HG03095 (cell line): ENCODE measurements around the gene PRDM1.

ENCODE experiments used
- ATAC-seq: cut with Tn5 transposase; IDR thresholded peaks from one replicate; pipeline ENCODE4 v1.9.1; 2021; ENCODE audit warnings: moderate library complexity; ENCODE audit not compliant: unreplicated experiment

The PRDM1 gene

DNA sequence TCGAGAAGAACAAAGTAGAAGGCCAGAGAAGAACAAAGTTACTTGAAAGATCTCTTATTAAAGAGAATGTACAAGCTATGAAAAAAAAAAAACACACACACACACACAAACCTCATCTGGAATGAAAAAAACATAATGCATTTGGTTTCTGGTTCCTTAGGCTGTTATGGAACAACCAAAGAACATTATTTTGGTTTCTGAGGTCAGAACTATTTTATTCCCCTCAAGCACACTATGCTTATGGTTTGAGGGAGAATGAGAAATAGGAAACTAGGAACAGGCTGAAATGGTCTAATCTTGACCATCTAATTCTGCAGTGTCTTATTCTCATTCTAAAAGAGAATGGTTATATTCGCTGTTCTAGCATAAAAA is 8.8 kb downstream of the PRDM1 start:
- ATAC-seq: no peak

GRCh38 chr6:106097411-106098231 is 11.5 kb downstream of the PRDM1 start:
- ATAC-seq: peak; percentile 42

DNA sequence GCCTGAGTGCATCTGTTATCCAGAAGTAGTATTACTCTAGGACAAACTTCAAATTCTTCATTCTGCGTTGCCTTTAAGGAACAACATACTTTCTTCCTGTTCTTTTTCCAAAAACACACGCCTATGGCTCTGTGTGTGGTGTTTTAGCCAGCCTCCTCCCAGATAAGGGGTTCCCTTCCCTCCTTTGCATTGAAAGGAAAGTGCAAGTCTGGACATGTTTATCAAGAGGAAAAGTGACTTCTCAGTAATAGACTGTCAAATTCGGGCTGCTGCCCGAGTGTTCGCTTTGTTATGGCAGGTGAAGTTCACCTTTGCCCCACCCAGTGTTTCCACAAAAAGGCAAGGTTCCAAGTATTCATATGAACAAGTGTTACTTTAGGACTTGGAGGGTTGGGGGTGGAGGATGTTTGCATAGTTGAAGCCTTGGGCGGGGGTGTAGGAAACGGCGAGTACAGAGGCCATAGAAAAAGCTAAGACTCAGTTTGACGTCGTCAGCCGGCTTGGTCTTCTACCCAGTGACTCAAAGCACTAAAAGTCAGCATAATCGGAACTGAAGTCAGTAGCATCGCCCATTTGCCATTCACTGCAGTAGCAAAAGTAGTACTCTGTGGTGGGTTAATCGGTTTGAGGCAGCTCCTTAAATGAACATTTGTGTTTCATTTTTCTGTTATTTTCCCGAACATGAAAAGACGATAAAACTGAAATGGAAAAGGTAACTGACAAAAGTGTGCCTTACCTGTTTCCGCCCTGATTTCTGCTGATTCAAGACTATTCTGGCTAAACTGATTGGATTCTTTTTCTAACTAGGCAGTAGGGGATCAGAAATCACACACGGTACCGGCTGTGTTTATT is 12.5 kb downstream of the PRDM1 start:
- ATAC-seq: peak; percentile 39

DNA sequence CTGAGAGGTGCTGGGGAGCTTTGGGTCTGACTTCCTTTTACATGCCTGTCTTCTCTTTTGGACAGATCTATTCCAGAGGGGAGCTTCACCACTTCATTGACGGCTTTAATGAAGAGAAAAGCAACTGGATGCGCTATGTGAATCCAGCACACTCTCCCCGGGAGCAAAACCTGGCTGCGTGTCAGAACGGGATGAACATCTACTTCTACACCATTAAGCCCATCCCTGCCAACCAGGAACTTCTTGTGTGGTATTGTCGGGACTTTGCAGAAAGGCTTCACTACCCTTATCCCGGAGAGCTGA is 13.1 kb downstream of the PRDM1 start:
- no peak for ATAC-seq

- no peak for ATAC-seq
Measured at GRCh38 chr6:106100755-106101154, 14.6 kb downstream of the PRDM1 start.

DNA sequence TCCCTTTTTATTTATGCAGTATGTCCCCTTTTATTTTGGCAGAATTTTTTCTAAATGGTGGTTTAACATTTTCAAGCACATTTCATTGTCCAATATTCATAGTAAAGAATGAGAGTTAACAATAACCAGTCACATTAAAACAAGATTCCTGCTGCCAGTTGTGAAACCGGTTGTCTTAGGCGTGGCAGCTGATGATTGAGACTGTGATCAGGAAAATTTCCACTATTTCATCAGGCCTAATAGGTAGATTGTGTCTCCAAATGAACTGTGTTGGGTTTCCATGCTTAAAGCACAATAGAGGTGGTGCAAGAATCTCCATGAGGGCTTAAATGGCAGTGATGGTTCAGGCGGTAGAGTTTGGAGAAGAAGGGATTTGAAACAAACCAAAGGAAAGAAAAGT is 15.3 kb downstream of the PRDM1 start:
- ATAC-seq: no peak

DNA sequence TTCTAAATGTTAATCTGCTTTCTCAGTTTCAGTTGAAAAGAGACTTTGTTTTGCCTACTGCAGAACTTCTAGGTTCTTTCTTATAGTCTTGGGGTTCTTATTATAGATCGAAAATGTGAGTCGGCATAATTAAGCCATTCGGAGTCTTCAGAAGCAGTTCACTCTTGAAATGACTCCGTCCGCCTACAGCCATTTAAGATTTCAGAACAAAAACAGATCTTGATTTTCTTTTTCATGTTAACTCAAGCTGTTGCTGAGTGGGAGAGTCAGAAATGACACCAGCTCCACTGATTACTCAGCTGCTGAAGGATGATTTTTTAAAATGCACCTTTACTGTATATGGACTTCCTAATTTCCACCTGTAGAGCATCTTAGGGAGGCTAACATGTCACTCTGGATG is 15.9 kb downstream of the PRDM1 start:
- ATAC-seq: peak; percentile 60

- ATAC-seq: no peak
Measured at GRCh38 chr6:106102967-106103727, 17.0 kb downstream of the PRDM1 start.

DNA sequence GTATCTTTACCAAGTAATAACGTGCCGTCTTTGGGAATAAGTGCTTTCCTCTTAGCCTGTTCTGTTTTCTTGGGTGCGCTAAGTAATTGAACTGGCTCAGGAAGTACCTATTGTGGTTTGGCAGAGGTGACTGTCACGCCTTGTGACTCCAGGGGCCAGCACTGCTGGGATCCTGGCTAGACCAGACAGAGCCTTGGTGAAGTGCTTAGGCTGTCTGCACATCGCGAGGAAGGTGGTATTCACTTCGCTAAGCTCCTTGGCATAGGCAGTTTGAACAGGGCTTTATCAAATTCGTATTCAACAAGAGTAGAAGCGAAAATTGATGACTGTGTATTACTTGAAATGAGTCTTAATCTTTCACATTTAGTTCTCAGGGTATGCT is 17.6 kb downstream of the PRDM1 start:
- ATAC-seq: peak; percentile 41

DNA sequence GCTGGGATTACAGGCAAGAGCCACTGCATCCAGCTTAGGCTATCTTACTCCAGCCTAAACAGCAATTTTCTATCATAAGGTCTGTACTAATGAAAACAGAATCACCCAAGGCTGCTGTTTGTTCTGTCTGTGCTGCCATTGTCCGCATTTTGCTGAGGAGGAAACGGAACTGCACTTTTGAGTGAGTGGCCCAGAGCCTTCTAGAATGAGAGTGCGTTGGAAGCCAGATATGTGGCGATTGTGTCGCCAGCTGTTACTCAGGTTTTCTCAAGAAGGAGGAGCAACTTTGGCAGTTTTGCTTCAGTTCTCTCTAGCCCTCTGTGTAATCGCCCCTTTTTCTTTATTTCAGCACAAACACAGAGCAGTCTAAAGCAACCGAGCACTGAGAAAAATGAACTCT is 18.3 kb downstream of the PRDM1 start:
- ATAC-seq: no peak

- no peak for ATAC-seq
Measured at GRCh38 chr6:106104941-106105340, 18.8 kb downstream of the PRDM1 start.

DNA sequence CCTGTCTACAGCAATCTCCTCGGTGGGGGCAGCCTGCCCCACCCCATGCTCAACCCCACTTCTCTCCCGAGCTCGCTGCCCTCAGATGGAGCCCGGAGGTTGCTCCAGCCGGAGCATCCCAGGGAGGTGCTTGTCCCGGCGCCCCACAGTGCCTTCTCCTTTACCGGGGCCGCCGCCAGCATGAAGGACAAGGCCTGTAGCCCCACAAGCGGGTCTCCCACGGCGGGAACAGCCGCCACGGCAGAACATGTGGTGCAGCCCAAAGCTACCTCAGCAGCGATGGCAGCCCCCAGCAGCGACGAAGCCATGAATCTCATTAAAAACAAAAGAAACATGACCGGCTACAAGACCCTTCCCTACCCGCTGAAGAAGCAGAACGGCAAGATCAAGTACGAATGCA is 19.4 kb downstream of the PRDM1 start:
- ATAC-seq: no peak

- no peak for ATAC-seq
Measured at GRCh38 chr6:106106276-106107042, 20.3 kb downstream of the PRDM1 start.

DNA sequence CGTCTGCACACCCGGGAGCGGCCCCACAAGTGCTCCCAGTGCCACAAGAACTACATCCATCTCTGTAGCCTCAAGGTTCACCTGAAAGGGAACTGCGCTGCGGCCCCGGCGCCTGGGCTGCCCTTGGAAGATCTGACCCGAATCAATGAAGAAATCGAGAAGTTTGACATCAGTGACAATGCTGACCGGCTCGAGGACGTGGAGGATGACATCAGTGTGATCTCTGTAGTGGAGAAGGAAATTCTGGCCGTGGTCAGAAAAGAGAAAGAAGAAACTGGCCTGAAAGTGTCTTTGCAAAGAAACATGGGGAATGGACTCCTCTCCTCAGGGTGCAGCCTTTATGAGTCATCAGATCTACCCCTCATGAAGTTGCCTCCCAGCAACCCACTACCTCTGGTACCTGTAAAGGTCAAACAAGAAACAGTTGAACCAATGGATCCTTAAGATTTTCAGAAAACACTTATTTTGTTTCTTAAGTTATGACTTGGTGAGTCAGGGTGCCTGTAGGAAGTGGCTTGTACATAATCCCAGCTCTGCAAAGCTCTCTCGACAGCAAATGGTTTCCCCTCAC is 21.0 kb downstream of the PRDM1 start:
- no peak for ATAC-seq

GRCh38 chr6:106108129-106108528 is 22.0 kb downstream of the PRDM1 start:
- ATAC-seq: no peak

DNA sequence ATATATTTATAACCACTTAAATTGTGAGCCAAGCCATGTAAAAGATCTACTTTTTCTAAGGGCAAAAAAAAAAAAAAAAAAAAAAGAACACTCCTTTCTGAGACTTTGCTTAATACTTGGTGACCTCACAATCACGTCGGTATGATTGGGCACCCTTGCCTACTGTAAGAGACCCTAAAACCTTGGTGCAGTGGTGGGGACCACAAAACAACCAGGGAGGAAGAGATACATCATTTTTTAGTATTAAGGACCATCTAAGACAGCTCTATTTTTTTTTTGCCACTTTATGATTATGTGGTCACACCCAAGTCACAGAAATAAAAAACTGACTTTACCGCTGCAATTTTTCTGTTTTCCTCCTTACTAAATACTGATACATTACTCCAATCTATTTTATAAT is 22.9 kb downstream of the PRDM1 start:
- no peak for ATAC-seq

DNA sequence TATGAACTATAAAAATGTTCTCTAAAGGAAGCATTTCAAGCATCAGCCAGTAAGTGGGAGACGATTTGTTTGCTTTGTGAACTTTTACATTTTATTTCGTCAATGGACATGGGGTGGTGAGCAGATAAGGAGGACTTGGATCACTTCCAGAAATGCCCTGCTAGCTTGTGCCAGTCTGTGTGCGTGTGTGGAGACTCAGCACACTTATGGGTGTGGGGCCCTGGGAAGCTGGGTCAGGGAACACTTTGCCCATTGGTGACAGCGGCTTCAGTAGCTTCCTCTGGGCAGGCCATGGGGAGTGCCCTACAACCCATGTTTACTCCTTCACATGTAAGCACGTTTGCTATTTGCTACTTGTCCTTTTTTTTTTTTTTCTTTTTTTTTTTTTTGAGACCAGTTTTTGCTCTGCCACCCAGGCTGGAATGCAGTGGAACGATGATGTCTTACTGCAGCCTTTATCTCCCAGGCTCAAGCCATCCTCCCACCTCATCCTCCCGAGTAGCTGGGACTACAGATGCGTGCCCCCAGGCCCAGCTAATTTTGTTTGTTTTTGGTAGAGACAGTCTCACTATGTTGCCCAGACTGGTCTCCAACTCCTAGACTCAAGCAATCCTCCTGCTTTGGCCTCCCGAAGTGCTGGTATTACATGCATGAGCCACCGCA is 24.2 kb downstream of the PRDM1 start:
- ATAC-seq: no peak

GRCh38 chr6:106112433-106112832 is 26.3 kb downstream of the PRDM1 start:
- ATAC-seq: no peak

GRCh38 chr6:106113256-106113959 is 27.3 kb downstream of the PRDM1 start:
- no peak for ATAC-seq
